ENCODE measurements around the gene ARHGDIG. TPM values are rescaled to one million over a fixed set of nuclear protein-coding genes. Genes with fewer than 3 reads are reported as not detected.

ARHGDIG gene
- total and polyA plus RNA-seq, 2 experiments from 2014 or later = 0.78 to 1.0 TPM

GRCh38 chr16:314795-315299 is 34.5 kb downstream of the ARHGDIG start:
- Histone ChIP-seq H3K36me3 (ENCODE audit: insufficient read depth) (no peaks in the 10 kb centered on the region), H3K4me3 (no peak overlapping the region), H3K27ac (ENCODE audit: low read depth) (no peak overlapping the region), H3F3A (replicated peaks; ENCODE audit: low read depth) (peaks cover 5% of the 10 kb centered on the region), H3K27me3 (ENCODE audit: insufficient read depth) (no peaks in the 10 kb centered on the region), H3K9me2 (ENCODE audit: insufficient read depth) (no peaks in the 10 kb centered on the region), H3K79me2 (replicated peaks; ENCODE audit: insufficient read depth) (peaks cover 58% of the 10 kb centered on the region), H4K20me1 (replicated peaks; ENCODE audit: insufficient read depth) (peaks cover 43% of the 10 kb centered on the region; the same call in 1 of the 2 replicates), H3K4me2 (no peak overlapping the region), H2AFZ (no peak overlapping the region), H3K4me1 (ENCODE audit: insufficient read depth) (peaks cover 3% of the 10 kb centered on the region; the same call in 1 of the 2 replicates)
- ATAC-seq (no peak), DNase-seq (ENCODE audit: low spot score) (no peak)
- Mint-ChIP-seq H3K27ac (no peak overlapping the region), H3K27me3 (ENCODE audit: insufficient read depth, low read depth, poor library complexity) (peaks cover 7% of the 10 kb centered on the region), H3K36me3 (ENCODE audit: low read depth) (peaks cover 29% of the 10 kb centered on the region), H3K9me3 (no peaks in the 10 kb centered on the region), H3K4me1 (peaks cover 19% of the 10 kb centered on the region), H3K4me3 (no peak overlapping the region)
- TF ChIP-seq JUNB (IDR thresholded peaks at IDR 0.05; ENCODE audit: unreplicated experiment) (no peak), EZH2phosphoT487 (IDR thresholded peaks at IDR 0.05; ENCODE audit: unreplicated experiment) (no peak), EZH2 (IDR thresholded peaks at IDR 0.05; ENCODE audit: low read depth, unreplicated experiment) (no peak), ZNF114 (CRISPR knock-in tag; IDR thresholded peaks at IDR 0.05) (no peak), ZNF462 (CRISPR knock-in tag; IDR thresholded peaks at IDR 0.05) (no peak), ZNF331 (CRISPR knock-in tag; IDR thresholded peaks at IDR 0.05; ENCODE audit: low read depth) (no peak), POLR2AphosphoS5 (IDR thresholded peaks at IDR 0.05; ENCODE audit: low read depth) (no peak), NANOG (IDR thresholded peaks at IDR 0.05; ENCODE audit: borderline replicate concordance) (no peak), CREB1 (CRISPR knock-in tag; IDR thresholded peaks at IDR 0.05; ENCODE audit: low read depth) (no peak), REST (IDR thresholded peaks at IDR 0.05; ENCODE audit: unreplicated experiment) (no peak), STAT1 (IDR thresholded peaks at IDR 0.05; ENCODE audit: unreplicated experiment) (no peak), ETS1 (IDR thresholded peaks at IDR 0.05) (no peak)
- TF ChIP-seq, protein P1, sequence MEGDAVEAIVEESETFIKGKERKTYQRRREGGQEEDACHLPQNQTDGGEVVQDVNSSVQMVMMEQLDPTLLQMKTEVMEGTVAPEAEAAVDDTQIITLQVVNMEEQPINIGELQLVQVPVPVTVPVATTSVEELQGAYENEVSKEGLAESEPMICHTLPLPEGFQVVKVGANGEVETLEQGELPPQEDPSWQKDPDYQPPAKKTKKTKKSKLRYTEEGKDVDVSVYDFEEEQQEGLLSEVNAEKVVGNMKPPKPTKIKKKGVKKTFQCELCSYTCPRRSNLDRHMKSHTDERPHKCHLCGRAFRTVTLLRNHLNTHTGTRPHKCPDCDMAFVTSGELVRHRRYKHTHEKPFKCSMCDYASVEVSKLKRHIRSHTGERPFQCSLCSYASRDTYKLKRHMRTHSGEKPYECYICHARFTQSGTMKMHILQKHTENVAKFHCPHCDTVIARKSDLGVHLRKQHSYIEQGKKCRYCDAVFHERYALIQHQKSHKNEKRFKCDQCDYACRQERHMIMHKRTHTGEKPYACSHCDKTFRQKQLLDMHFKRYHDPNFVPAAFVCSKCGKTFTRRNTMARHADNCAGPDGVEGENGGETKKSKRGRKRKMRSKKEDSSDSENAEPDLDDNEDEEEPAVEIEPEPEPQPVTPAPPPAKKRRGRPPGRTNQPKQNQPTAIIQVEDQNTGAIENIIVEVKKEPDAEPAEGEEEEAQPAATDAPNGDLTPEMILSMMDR (conservative IDR thresholded peaks at IDR 0.05; ENCODE audit: low read depth in 2 of 2) = no peak

Data from GM23338 (cell line).